ENCODE data around the gene FXYD6.

The FXYD6 gene

DNA sequence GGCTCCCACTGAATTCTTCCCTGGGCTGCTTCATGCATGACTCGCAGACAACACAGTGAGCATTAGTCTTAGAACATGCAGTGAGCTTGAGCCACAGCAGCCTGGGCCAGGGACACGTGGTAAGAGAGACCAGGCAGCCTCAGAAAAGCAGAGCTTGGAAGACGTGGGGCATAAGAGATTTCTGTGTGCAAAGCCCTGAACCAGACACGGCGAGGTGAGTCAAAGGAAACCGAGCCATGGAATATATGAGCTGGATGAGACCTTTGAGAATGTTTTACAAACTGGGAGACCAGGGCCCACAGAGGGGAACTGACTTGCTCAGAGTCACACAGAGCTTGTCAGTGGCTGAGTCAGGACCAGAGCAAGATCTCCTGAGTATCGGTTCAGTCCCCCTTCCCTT lies 8.5 kb upstream of the FXYD6 start:
- no peak for DNase-seq (ENCODE audit: low read depth)

GRCh38 chr11:117883063-117883462 lies 6.6 kb upstream of the FXYD6 start:
- DNase-seq (ENCODE audit: low read depth), result no peak

DNA sequence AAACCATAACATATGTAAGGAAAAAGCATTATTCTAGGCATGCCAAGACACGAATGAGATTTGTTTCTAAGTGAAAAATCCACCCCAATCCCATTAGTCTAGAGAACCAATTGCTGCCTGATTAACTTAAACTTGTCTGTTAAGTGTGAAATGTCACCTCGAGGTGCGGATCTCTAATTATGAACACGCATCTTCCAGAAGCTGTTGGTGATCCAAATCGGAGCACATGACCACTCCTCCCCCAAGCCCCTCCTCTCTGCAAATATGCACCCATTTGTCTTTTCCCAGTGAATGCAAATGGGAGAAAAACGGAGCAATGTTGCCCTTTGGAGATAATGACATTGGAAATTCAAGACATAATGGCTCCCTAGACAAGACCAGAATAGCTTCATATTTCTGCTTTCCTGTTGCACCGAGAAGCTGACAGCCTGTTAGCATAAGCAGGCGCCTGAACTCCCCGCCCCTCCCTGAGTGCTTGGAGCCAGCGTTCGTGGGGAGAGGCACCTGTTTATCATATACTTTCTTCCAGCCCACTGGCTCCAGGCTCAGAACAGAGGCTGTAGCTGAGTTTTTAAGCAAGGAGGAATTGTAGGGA lies 6.0 kb upstream of the FXYD6 start:
- DNase-seq (ENCODE audit: low read depth), result no peak

DNA sequence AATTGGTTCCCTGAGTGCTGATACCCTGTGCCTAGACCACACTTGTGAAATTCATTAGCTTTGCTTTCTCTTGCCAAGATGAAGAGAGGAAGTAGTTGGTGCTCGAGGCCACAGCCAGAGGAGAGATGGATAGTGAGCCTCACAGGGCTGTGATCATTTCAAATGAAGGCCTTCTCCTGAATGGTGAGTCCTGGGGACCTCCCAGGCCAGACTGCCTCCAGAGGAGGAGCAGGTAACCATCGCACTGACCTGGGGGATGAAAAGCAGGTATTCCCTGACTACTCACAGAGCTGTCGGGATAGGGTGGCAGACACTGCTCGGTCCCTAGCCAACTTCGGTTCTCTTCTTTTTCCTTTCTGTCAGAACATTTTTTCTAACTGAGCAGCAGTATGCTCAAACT lies 4.8 kb upstream of the FXYD6 start:
- no peak for DNase-seq (ENCODE audit: low read depth)

GRCh38 chr11:117879516-117880480 lies 3.3 kb upstream of the FXYD6 start:
- no peak for DNase-seq (ENCODE audit: low read depth)

- DNase-seq (ENCODE audit: low read depth), result no peak
These were observed 2.5 kb upstream of the FXYD6 start for GRCh38 chr11:117878939-117879475.

- no peak for DNase-seq (ENCODE audit: low read depth)
These were observed 2.0 kb upstream of the FXYD6 start for GRCh38 chr11:117878314-117878938.

GRCh38 chr11:117877120-117877784 lies 794 bp upstream of the FXYD6 start:
- DNase-seq (ENCODE audit: low read depth), result no peak

GRCh38 chr11:117876059-117876340 lies 458 bp downstream of the FXYD6 start:
- no peak for DNase-seq (ENCODE audit: low read depth)

GRCh38 chr11:117875382-117876058 lies 938 bp downstream of the FXYD6 start:
- DNase-seq (ENCODE audit: low read depth), result no peak

GRCh38 chr11:117874910-117875381 lies 1.5 kb downstream of the FXYD6 start:
- DNase-seq (ENCODE audit: low read depth), result no peak

GRCh38 chr11:117874253-117874909 lies 2.1 kb downstream of the FXYD6 start:
- no peak for DNase-seq (ENCODE audit: low read depth)

DNA sequence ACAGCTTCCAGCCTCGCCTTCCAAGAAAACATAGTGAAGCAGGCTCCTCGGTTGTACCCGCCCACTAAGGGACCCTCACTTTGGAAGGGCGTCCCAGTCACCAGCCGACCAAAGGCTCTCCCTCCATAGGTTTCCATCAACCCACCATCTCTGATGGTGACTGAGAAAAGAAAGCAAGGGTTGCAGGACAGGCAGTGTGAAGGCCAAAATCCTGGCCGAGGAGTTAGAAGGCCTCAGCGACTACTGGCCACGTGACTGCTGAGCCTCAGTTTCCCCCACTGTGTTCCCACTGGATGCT lies 2.7 kb downstream of the FXYD6 start:
- DNase-seq (ENCODE audit: low read depth), result no peak

DNA sequence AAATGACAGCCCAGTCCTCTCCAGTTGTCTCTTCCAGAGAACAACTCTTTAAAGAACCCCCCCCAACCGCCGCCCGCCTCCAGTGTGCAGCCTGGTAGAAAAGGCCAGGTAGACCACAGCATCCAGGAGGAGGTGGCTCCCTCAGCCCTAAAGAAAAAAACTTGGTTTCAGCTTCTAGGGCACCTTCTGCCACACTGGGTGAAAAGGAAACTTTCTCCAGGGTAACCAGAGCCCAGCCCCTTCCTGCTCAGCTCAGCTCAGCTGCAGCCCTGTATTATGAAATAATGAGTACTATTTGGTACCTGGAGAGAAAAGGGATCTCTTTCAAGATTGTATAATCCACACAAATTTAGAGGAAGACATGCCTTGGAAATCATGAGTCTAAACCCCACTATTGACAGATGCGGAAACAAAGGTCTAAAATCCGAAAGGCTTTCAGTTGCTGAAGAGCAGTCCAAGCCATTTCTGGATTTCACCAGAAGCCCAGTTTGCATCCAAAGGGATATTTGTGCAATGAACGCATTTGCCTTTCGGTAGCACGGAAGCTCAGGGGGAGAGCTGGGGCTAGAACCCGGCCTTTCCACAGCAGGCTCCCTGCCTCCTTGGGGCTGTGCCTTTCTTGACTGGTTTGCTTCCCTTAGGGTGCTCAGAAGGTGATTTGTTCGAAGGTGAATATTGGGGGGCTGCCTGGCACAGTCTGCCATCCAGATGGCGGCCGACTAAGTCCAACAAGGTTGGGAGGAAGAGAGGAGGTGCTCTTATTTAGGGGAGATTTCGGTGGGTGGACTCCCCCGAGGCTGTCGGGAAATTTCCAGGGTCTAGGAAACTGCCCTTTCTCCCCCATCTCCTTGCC lies 3.3 kb downstream of the FXYD6 start:
- DNase-seq (ENCODE audit: low read depth), result no peak

DNA sequence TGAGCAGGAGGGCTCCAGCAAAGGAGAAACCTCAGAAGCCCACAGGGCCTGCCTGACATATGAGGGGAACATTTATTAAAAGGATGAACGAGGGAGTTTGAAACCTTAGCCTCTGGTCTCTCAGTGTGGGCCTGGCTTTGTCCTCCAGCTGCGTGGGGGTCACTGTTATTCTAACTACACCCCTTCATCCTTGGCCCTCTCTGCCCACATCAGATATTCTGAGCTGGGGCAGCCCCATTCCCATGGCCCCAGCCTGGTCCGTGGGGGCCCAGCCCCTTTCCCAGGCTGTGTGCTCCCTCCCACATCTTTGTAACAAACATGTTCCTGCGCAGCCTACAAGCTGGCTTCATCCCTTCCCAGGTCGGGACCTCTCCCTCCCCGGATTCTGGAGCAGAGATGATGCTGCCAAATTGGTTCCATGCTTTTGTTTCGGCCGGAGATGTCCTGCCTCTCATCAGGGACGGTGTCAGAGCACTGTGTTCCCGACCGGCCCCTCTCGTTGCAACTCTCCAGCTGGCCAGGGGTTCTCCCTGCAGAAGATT lies 4.0 kb downstream of the FXYD6 start:
- no peak for DNase-seq (ENCODE audit: low read depth)

- no peak for DNase-seq (ENCODE audit: low read depth)
These were observed 4.7 kb downstream of the FXYD6 start for GRCh38 chr11:117871784-117872183.

DNA sequence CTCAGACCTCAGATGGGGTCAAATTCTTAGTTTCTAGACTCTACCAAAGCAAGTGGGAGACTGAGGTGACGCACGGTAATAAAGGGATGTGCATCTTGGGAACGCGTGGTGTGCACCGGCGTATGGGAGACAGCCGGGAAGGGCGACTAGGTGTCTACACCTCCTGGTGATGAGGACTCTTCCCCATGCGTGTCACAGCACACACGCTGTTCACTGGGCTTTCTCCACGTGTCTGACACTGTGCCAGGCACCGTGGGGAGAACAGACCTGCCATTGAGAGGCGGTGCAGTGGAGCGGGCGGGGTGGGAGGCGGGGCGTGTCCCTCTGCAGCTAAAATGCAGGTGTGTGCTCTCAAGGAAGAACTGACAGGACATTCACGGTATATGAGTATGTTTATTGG lies 5.3 kb downstream of the FXYD6 start:
- DNase-seq (ENCODE audit: low read depth), result no peak

GRCh38 chr11:117870103-117870952 lies 6.1 kb downstream of the FXYD6 start:
- DNase-seq (ENCODE audit: low read depth), result no peak

GRCh38 chr11:117869604-117870003 lies 6.9 kb downstream of the FXYD6 start:
- no peak for DNase-seq (ENCODE audit: low read depth)
